Measurements from ENCODE around the gene SDK1.

The SDK1 gene

GRCh38 chr7:3958109-3958483 lies 657.0 kb downstream of the SDK1 start:
- WGBS = 100% methylated on average over 5 of the region's 5 CpGs
- Histone ChIP-seq H3K9me3 (ENCODE audit: control insufficient read depth, low read length) (no peaks in the 10 kb centered on the region), H3K23ac (ENCODE audit: low read length in 2 of 2) (no peak overlapping the region), H4K8ac (ENCODE audit: low read length) (no peak overlapping the region), H2BK15ac (ENCODE audit: low read depth, poor library complexity, severe bottlenecking) (no peak overlapping the region), H3K79me1 (replicated peaks; ENCODE audit: low read length, poor library complexity, severe bottlenecking) (no peaks in the 10 kb centered on the region), H4K91ac (ENCODE audit: low read length) (no peak overlapping the region), H3K36me3 (ENCODE audit: control insufficient read depth in 1 of 2, insufficient read depth in 2 of 2, low read depth in 1 of 2, low read length in 2 of 2) (peaks cover 5 to 11% of the 10 kb centered on the region in 2 experiments), H3K9ac (ENCODE audit: low read length) (no peak overlapping the region), H3K4me1 (ENCODE audit: control insufficient read depth, insufficient read depth, low read depth, low read length) (peaks cover 29% of the 10 kb centered on the region), H2BK120ac (ENCODE audit: low read depth, low read length) (no peak overlapping the region), H3K14ac (ENCODE audit: low read length in 2 of 2) (no peak overlapping the region), H2AFZ (ENCODE audit: low read depth, low read length) (no peak overlapping the region), H3K4me2 (ENCODE audit: low read length, poor library complexity, severe bottlenecking) (no peak overlapping the region), H2AK5ac (ENCODE audit: low read length, severe bottlenecking) (no peak overlapping the region), H3K4me3 (ENCODE audit: insufficient read depth in 1 of 2, low read depth in 1 of 2, low read length in 2 of 2) (no peak overlapping the region), H3K18ac (ENCODE audit: low read depth in 1 of 2, low read length in 2 of 2) (no peak overlapping the region), H3K27ac (ENCODE audit: low read length, poor library complexity, severe bottlenecking) (no peak overlapping the region), H2BK12ac (ENCODE audit: low read length in 2 of 2) (no peak overlapping the region), H3K4ac (ENCODE audit: low read depth in 1 of 2, low read length in 2 of 2) (no peak overlapping the region), H3K27me3 (ENCODE audit: control insufficient read depth in 1 of 2, insufficient read depth in 1 of 2, low read length in 2 of 2) (no peaks in the 10 kb centered on the region), H2BK5ac (ENCODE audit: low read depth, low read length, poor library complexity, severe bottlenecking) (no peak overlapping the region)
- no peak for DNase-seq

- no peak overlapping the region for H2AFZ ChIP-seq (ENCODE audit: low read depth, low read length)
- H3K9ac ChIP-seq (ENCODE audit: low read length) = no peak overlapping the region
- no peak overlapping the region for H3K4me3 ChIP-seq (ENCODE audit: insufficient read depth in 1 of 2, low read depth in 1 of 2, low read length in 2 of 2)
- no peak overlapping the region for H4K91ac ChIP-seq (ENCODE audit: low read length)
- no peak overlapping the region for H3K27ac ChIP-seq (ENCODE audit: low read length, poor library complexity, severe bottlenecking)
- H3K4ac ChIP-seq (ENCODE audit: low read depth in 1 of 2, low read length in 2 of 2) = no peak overlapping the region
- WGBS = 93% methylated on average over 6 of the region's 6 CpGs
- H3K4me2 ChIP-seq (ENCODE audit: low read length, poor library complexity, severe bottlenecking) = no peak overlapping the region
- no peaks in the 10 kb centered on the region for H3K9me3 ChIP-seq (ENCODE audit: control insufficient read depth, low read length)
- no peak overlapping the region for H3K23ac ChIP-seq (ENCODE audit: low read length in 2 of 2)
- H4K8ac ChIP-seq (ENCODE audit: low read length) = no peak overlapping the region
- peak overlapping the region; percentile 47 for H2AK5ac ChIP-seq (ENCODE audit: low read length, severe bottlenecking)
- H3K27me3 ChIP-seq (ENCODE audit: control insufficient read depth in 1 of 2, insufficient read depth in 1 of 2, low read length in 2 of 2) = no peaks in the 10 kb centered on the region
- H3K36me3 ChIP-seq (ENCODE audit: control insufficient read depth in 1 of 2, insufficient read depth in 2 of 2, low read depth in 1 of 2, low read length in 2 of 2) = peaks cover 5 to 16% of the 10 kb centered on the region in 2 experiments
- H3K4me1 ChIP-seq (ENCODE audit: control insufficient read depth, insufficient read depth, low read depth, low read length) = peaks cover 29% of the 10 kb centered on the region
- H2BK12ac ChIP-seq (ENCODE audit: low read length in 2 of 2) = no peak overlapping the region
- no peak overlapping the region for H2BK120ac ChIP-seq (ENCODE audit: low read depth, low read length)
- DNase-seq = no peak
- no peak overlapping the region for H2BK5ac ChIP-seq (ENCODE audit: low read depth, low read length, poor library complexity, severe bottlenecking)
- no peak overlapping the region for H3K18ac ChIP-seq (ENCODE audit: low read depth in 1 of 2, low read length in 2 of 2)
- H2BK15ac ChIP-seq (ENCODE audit: low read depth, poor library complexity, severe bottlenecking) = no peak overlapping the region
- no peaks in the 10 kb centered on the region for H3K79me1 ChIP-seq (replicated peaks; ENCODE audit: low read length, poor library complexity, severe bottlenecking)
- no peak overlapping the region for H3K14ac ChIP-seq (ENCODE audit: low read length in 2 of 2)
Observed at GRCh38 chr7:3959364-3959763, 658.3 kb downstream of the SDK1 start.

GRCh38 chr7:3960050-3960763 lies 659.2 kb downstream of the SDK1 start:
- H3K4ac ChIP-seq (ENCODE audit: low read depth in 1 of 2, low read length in 2 of 2) = no peak overlapping the region
- 92% methylated on average over 11 of the region's 11 CpGs for WGBS
- H3K27me3 ChIP-seq (ENCODE audit: control insufficient read depth in 1 of 2, insufficient read depth in 1 of 2, low read length in 2 of 2) = no peaks in the 10 kb centered on the region
- no peak for DNase-seq
- H3K9me3 ChIP-seq (ENCODE audit: control insufficient read depth, low read length) = no peaks in the 10 kb centered on the region
- no peak overlapping the region for H4K8ac ChIP-seq (ENCODE audit: low read length)
- H4K91ac ChIP-seq (ENCODE audit: low read length) = no peak overlapping the region
- peak overlapping the region; percentile 10 for H2AK5ac ChIP-seq (ENCODE audit: low read length, severe bottlenecking)
- H2BK12ac ChIP-seq (ENCODE audit: low read length in 2 of 2) = no peak overlapping the region
- no peak overlapping the region for H2BK15ac ChIP-seq (ENCODE audit: low read depth, poor library complexity, severe bottlenecking)
- H3K9ac ChIP-seq (ENCODE audit: low read length) = no peak overlapping the region
- H3K4me1 ChIP-seq (ENCODE audit: control insufficient read depth, insufficient read depth, low read depth, low read length) = peaks cover 24% of the 10 kb centered on the region
- H3K23ac ChIP-seq (ENCODE audit: low read length in 2 of 2) = no peak overlapping the region
- peak overlapping the region in 1 of 2 experiments; percentile 2 for H3K4me3 ChIP-seq (ENCODE audit: insufficient read depth in 1 of 2, low read depth in 1 of 2, low read length in 2 of 2)
- no peaks in the 10 kb centered on the region for H3K79me1 ChIP-seq (replicated peaks; ENCODE audit: low read length, poor library complexity, severe bottlenecking)
- H2BK5ac ChIP-seq (ENCODE audit: low read depth, low read length, poor library complexity, severe bottlenecking) = no peak overlapping the region
- no peak overlapping the region for H2BK120ac ChIP-seq (ENCODE audit: low read depth, low read length)
- peaks cover 5 to 12% of the 10 kb centered on the region in 2 experiments for H3K36me3 ChIP-seq (ENCODE audit: control insufficient read depth in 1 of 2, insufficient read depth in 2 of 2, low read depth in 1 of 2, low read length in 2 of 2)
- H3K4me2 ChIP-seq (ENCODE audit: low read length, poor library complexity, severe bottlenecking) = no peak overlapping the region
- no peak overlapping the region for H3K18ac ChIP-seq (ENCODE audit: low read depth in 1 of 2, low read length in 2 of 2)
- H3K14ac ChIP-seq (ENCODE audit: low read length in 2 of 2) = peak overlapping the region in 1 of 2 experiments; percentile 51
- no peak overlapping the region for H3K27ac ChIP-seq (ENCODE audit: low read length, poor library complexity, severe bottlenecking)
- H2AFZ ChIP-seq (ENCODE audit: low read depth, low read length) = no peak overlapping the region

GRCh38 chr7:3960942-3961341 lies 659.9 kb downstream of the SDK1 start:
- 100% methylated on average over 3 of the region's 3 CpGs for whole genome bisulfite sequencing
- H2AFZ ChIP-seq (ENCODE audit: low read depth, low read length) = no peak overlapping the region

More at GRCh38 chr7:3960942-3961341, 659.9 kb downstream of the SDK1 start:
- Histone ChIP-seq H2BK5ac (ENCODE audit: low read depth, low read length, poor library complexity, severe bottlenecking) (no peak overlapping the region), H3K4me1 (ENCODE audit: control insufficient read depth, insufficient read depth, low read depth, low read length) (peaks cover 17% of the 10 kb centered on the region), H3K79me1 (replicated peaks; ENCODE audit: low read length, poor library complexity, severe bottlenecking) (no peaks in the 10 kb centered on the region), H3K4me3 (ENCODE audit: insufficient read depth in 1 of 2, low read depth in 1 of 2, low read length in 2 of 2) (no peak overlapping the region), H3K36me3 (ENCODE audit: control insufficient read depth in 1 of 2, insufficient read depth in 2 of 2, low read depth in 1 of 2, low read length in 2 of 2) (peaks cover 5 to 9% of the 10 kb centered on the region in 2 experiments), H3K27me3 (ENCODE audit: control insufficient read depth in 1 of 2, insufficient read depth in 1 of 2, low read length in 2 of 2) (no peaks in the 10 kb centered on the region), H2BK15ac (ENCODE audit: low read depth, poor library complexity, severe bottlenecking) (no peak overlapping the region), H3K23ac (ENCODE audit: low read length in 2 of 2) (no peak overlapping the region), H2AK5ac (ENCODE audit: low read length, severe bottlenecking) (no peak overlapping the region), H4K91ac (ENCODE audit: low read length) (no peak overlapping the region), H3K14ac (ENCODE audit: low read length in 2 of 2) (no peak overlapping the region), H3K4ac (ENCODE audit: low read depth in 1 of 2, low read length in 2 of 2) (no peak overlapping the region), H3K18ac (ENCODE audit: low read depth in 1 of 2, low read length in 2 of 2) (no peak overlapping the region), H3K9ac (ENCODE audit: low read length) (no peak overlapping the region), H3K9me3 (ENCODE audit: control insufficient read depth, low read length) (no peaks in the 10 kb centered on the region), H2BK12ac (ENCODE audit: low read length in 2 of 2) (no peak overlapping the region), H3K27ac (ENCODE audit: low read length, poor library complexity, severe bottlenecking) (no peak overlapping the region), H2BK120ac (ENCODE audit: low read depth, low read length) (no peak overlapping the region), H3K4me2 (ENCODE audit: low read length, poor library complexity, severe bottlenecking) (no peak overlapping the region), H4K8ac (ENCODE audit: low read length) (no peak overlapping the region)
- DNase-seq = no peak

Measured in mesenchymal stem cell (in vitro differentiated cells and primary cell).